Muscle of leg (tissue), 11 donors: ENCODE measurements around the gene ZNF423. TPM values are rescaled to one million over a fixed set of nuclear protein-coding genes. Genes with fewer than 3 reads are reported as not detected.
A peak's percentile ranks its signal among the peaks of the same experiment; 100 is the strongest.
"Not testable (repeated sequence)": the region's sequence is repeated elsewhere in the genome, so short reads cannot be mapped to it uniquely, and the experiment has no call there.

Source experiments
- DNase-seq: peaks from one replicate; pipeline ENCODE4 v3.0.0; 2013
- H3K27ac ChIP-seq: one replicate; pipeline ENCODE4 v1.5.1; 2013; ENCODE audit warnings: mild to moderate bottlenecking, low read length, control low read depth
- H3K27me3 ChIP-seq: one replicate; pipeline ENCODE4 v1.6.1; 2013; ENCODE audit warnings: low read length; ENCODE audit not compliant: control insufficient read depth, insufficient read depth
- H3K36me3 ChIP-seq: one replicate; pipeline ENCODE4 v1.6.1; 2013; ENCODE audit warnings: low read length; ENCODE audit not compliant: control insufficient read depth, insufficient read depth
- H3K4me1 ChIP-seq: one replicate; pipeline ENCODE4 v1.6.1; 2013; ENCODE audit warnings: low read length; ENCODE audit not compliant: control insufficient read depth, insufficient read depth
- H3K4me3 ChIP-seq: one replicate; pipeline ENCODE4 v1.5.1; 2013; ENCODE audit warnings: low read length, control low read depth
- H3K9me3 ChIP-seq: replicated peaks from 2 replicates; pipeline ENCODE4 v1.6.1; 2013; ENCODE audit warnings: low read depth, low read length; ENCODE audit not compliant: control insufficient read depth
- WGBS: methylation state at CpG from one replicate; pipeline ENCODE4 v1.1.5; 2013; ENCODE audit warnings: missing lambda C conversion rate; ENCODE audit not compliant: insufficient coverage; 5-methylcytosine and 5-hydroxymethylcytosine counted together
- polyA plus RNA-seq, 8 donors: library from polyadenylated mRNA; unstranded; fragments of 120-200 nt; gene quantifications; one replicate each; pipeline versions ENCODE4 v1.2.1 to v1.2.3, GENCODE V29; 2013; ENCODE audit warnings: inconsistent platforms in 1 of 8, low replicate concordance in 1 of 8; ENCODE audit not compliant: insufficient read length in 8 of 8, insufficient read depth in 1 of 8
- total RNA-seq: library from RNA; stranded (reverse); fragments of 120-200 nt; gene quantifications from one replicate; pipeline ENCODE4 v1.2.4, GENCODE V29; 2013

ZNF423 gene
- total and polyA plus RNA-seq, 9 donors = 15.8 to 30.0 (median 25.5) TPM

DNA sequence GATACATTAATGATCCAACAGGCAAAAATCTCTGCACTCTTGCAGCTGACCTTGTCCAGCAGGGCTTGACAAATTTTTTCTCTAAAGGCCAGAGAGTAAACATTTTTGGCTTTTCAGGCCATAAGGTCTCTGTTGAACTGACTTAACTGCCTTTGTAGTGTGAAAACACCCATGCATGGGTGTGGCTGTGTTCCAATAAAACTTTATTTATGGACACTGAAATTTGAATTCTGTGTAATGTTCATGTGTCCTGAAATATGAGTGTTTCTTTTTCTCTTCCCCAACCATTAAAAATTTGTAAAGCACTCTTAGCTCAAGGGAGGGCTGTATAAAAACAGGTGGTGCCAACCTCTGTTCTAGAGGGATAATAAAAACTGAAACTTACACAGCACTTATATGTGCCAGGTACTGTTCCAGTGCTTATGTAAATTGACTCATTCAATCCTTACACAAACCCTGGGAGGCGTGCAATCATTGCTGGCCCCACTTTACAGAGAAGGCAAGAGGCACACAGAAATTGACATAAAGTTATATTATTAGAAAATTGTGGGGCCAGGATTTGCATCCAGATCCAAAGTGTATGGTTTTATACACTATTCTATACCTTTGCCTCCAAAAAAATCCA lies 18.8 kb upstream of the ZNF423 start:
- no CpG with 5 or more reads among the region's 1 CpG for WGBS
- no peak overlapping the region for H3K4me3 ChIP-seq
- DNase-seq = no peak

DNA sequence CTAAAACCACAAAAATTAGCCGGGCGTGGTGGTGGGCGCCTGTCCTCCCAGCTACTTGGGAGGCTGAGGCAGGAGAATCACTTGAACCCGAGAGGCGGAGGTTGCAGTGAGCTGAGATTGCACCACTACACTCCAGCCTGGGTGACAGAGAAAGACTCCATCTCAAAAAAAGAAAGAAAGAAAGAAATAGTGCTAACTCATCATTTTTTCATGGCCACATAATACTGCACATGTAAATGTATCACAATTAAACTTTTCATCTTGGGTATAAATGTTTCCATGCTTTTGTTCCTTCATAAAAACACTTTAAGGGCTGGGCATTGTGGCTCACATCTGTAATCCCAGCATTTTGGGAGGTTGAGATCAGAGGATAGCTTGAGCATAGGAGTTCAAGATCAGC lies 15.9 kb upstream of the ZNF423 start:
- H3K27me3 ChIP-seq, H3K9me3 ChIP-seq, H3K36me3 ChIP-seq, DNase-seq, H3K4me3 ChIP-seq, H3K27ac ChIP-seq: not testable (repeated sequence)
- no CpG with 5 or more reads among the region's 5 CpGs for WGBS
- peaks cover 26% of the 10 kb centered on the region for H3K4me1 ChIP-seq

More for the DNA sequence above, 18.8 kb upstream of the ZNF423 start:
- no peaks in the 10 kb centered on the region for H3K27me3 ChIP-seq
- H3K27ac ChIP-seq = no peak overlapping the region
- H3K36me3 ChIP-seq = no peaks in the 10 kb centered on the region
- no peaks in the 10 kb centered on the region for H3K9me3 ChIP-seq
- peaks cover 16% of the 10 kb centered on the region for H3K4me1 ChIP-seq

- Histone ChIP-seq H3K36me3 (no peaks in the 10 kb centered on the region), H3K4me1 (peaks cover 22% of the 10 kb centered on the region), H3K27me3 (no peaks in the 10 kb centered on the region), H3K27ac (no peak overlapping the region), H3K4me3 (no peak overlapping the region), H3K9me3 (no peaks in the 10 kb centered on the region)
- no peak for DNase-seq
- WGBS = 83% methylated on average over 6 of the region's 6 CpGs
Observed at GRCh38 chr16:49869731-49870130, 13.8 kb upstream of the ZNF423 start.

DNA sequence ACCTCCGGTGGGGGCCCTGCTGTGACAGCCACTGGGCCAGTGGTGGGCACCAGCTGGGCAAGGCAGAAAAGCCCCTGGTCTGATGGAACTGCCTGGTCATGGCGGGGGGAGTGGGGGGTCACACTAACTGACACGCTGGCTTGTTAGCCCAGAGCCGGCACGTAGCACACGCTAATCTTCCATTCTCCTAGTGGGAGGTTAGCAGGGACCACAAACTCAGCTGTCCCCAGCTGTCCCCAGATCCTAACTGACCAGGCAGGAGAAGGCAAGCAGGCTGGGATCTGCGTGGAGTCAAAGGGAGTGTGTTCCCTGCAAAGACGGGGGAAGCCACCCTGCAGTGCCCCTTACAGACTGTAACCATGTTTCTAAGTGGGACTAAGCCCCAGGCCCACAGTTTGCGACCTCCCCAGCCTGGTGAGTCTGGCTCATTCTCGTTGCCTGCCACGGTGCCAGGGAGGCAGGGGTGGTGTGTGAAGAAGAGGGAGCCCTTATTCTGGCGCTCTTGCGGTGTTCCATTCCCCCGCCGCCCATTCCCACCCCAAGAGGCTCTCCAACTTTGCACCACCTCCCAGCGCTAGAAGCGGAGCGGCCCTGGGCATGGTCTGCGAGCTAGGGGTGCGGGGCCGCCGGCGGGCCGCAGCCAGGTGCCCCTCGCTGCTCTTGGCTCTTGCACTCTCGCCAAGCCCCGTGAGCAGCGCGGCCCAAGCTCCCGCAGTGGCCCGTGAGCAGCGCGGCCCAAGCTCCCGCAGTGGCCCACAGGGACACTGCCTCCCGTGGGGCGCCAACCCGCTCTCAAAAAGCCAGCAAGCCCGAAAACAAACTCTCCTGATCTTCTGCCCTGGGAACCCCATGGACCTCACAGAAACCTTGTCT lies 12.1 kb upstream of the ZNF423 start:
- Histone ChIP-seq H3K4me3 (no peak overlapping the region), H3K9me3 (no peaks in the 10 kb centered on the region), H3K27me3 (no peaks in the 10 kb centered on the region), H3K27ac (no peak overlapping the region), H3K4me1 (peaks cover 22% of the 10 kb centered on the region), H3K36me3 (no peaks in the 10 kb centered on the region)
- peak; percentile 30 for DNase-seq
- WGBS = 69% methylated on average over 23 of the region's 38 CpGs

GRCh38 chr16:49867234-49867633 lies 11.3 kb upstream of the ZNF423 start:
- no CpG with 5 or more reads among the region's 2 CpGs for WGBS
- H3K4me3 ChIP-seq = no peak overlapping the region
- H3K36me3 ChIP-seq = no peaks in the 10 kb centered on the region

DNA sequence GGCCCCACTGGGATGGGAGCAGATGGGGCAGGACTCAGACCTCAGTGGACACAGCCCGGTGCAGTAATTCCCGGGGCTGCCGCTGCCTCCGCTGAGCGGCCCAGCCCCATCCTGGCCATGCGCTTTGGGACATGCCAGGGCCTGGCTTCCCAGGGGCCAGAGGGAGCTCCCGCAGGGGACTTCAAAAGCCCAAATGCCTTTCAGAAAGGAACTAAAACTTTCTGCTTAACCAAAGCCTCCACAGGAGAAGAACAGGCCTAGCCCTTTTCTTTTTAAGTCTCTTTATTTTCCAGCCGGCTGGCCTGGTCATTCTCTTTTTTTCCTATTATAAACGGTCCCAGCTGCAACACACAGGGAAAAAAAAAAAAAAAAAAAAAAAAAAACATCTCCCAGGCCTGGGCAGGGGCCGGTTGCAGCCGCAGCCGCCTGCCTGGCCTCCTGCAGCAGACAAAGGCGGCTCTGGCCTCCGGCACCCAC lies 10.7 kb upstream of the ZNF423 start:
- H3K27me3 ChIP-seq = no peaks in the 10 kb centered on the region
- H3K27ac ChIP-seq = peak overlapping the region; percentile 91
- DNase-seq = peak; percentile 82
- no peak overlapping the region for H3K4me3 ChIP-seq
- H3K4me1 ChIP-seq = peaks cover 25% of the 10 kb centered on the region
- 24% methylated on average over 8 of the region's 14 CpGs for WGBS
- H3K9me3 ChIP-seq = no peaks in the 10 kb centered on the region
- H3K36me3 ChIP-seq = no peaks in the 10 kb centered on the region

More at GRCh38 chr16:49867234-49867633, 11.3 kb upstream of the ZNF423 start:
- no peaks in the 10 kb centered on the region for H3K27me3 ChIP-seq
- peak overlapping the region; percentile 91 for H3K27ac ChIP-seq
- no peaks in the 10 kb centered on the region for H3K9me3 ChIP-seq
- DNase-seq = no peak
- H3K4me1 ChIP-seq = peaks cover 24% of the 10 kb centered on the region

DNA sequence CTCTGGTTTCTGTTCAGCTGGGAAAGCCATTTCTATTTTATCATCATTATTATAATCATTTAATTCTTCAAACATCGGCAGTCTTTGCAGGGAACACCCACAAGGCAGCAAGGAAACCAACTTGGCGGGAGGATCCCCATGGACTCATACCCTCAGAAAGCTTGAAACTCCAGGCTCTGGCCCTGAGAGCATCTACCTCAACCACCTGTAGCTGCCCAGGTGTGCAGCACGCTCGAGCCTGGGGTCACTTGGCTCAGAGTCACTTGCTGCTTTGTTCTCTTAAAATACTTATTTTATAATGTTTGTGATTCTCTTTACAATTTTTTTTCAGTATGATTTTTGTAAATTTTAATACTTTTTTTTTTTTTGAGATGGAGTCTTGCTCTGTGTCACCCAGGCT lies 6.8 kb upstream of the ZNF423 start:
- 29% methylated on average over 1 of the region's 4 CpGs for WGBS
- Histone ChIP-seq H3K4me1 (peaks cover 38% of the 10 kb centered on the region), H3K9me3 (no peaks in the 10 kb centered on the region), H3K27me3 (peaks cover 2% of the 10 kb centered on the region), H3K4me3 (no peak overlapping the region), H3K27ac (no peak overlapping the region), H3K36me3 (no peaks in the 10 kb centered on the region)
- no peak for DNase-seq

DNA sequence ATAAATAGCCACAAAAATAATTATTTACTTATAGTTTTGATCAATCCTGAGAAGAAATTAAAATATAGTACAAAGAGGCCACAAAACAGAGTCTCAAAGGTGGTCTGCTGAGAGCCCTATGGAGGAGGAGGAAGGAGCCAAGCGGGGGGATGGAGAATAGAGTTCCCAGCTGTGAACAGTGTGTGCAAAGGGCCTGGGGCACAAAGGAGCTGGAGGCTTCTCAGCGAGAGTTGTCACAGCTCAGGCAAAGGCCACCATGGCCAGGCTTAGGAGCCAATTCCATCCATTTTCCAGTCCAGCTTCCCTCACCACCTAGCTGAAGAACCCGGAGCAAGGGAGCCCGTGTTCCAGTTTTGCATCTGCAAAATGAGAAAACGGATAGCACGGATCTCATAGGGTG lies 5.4 kb upstream of the ZNF423 start:
- WGBS = 80% methylated on average over 5 of the region's 6 CpGs
- H3K27me3 ChIP-seq = peaks cover 2% of the 10 kb centered on the region
- peaks cover 28% of the 10 kb centered on the region for H3K4me1 ChIP-seq
- no peak overlapping the region for H3K27ac ChIP-seq
- H3K4me3 ChIP-seq = no peak overlapping the region
- no peaks in the 10 kb centered on the region for H3K9me3 ChIP-seq
- no peak for DNase-seq
- no peaks in the 10 kb centered on the region for H3K36me3 ChIP-seq

- H3K27ac ChIP-seq = no peak overlapping the region
- peaks cover 2% of the 10 kb centered on the region for H3K27me3 ChIP-seq
- no peaks in the 10 kb centered on the region for H3K36me3 ChIP-seq
- no peaks in the 10 kb centered on the region for H3K9me3 ChIP-seq
- H3K4me1 ChIP-seq = peaks cover 25% of the 10 kb centered on the region
- WGBS = 89% methylated on average over 1 of the region's 2 CpGs
- no peak overlapping the region for H3K4me3 ChIP-seq
- DNase-seq = no peak
Observed at GRCh38 chr16:49860593-49860992, 4.7 kb upstream of the ZNF423 start.

- 0% methylated on average over 22 of the region's 30 CpGs for WGBS
- no peaks in the 10 kb centered on the region for H3K36me3 ChIP-seq
- H3K9me3 ChIP-seq = no peaks in the 10 kb centered on the region
- peaks cover 2% of the 10 kb centered on the region for H3K27me3 ChIP-seq
- H3K27ac ChIP-seq = peak overlapping the region; percentile 97
- peak; percentile 89 for DNase-seq
- peak overlapping the region; percentile 66 for H3K4me3 ChIP-seq
- H3K4me1 ChIP-seq = peaks cover 29% of the 10 kb centered on the region
Observed at GRCh38 chr16:49859125-49859811, 3.4 kb upstream of the ZNF423 start.
